Ascending aorta (tissue), 2 donors: ENCODE results near the gene STX8. TPM values are rescaled to one million over a fixed set of nuclear protein-coding genes. Genes with fewer than 3 reads are reported as not detected.

Experiments used
- DNase-seq, 2 donors: peaks; one replicate each; pipeline ENCODE4 v3.0.0-alpha.2; 2019; ENCODE audit warnings: low spot score in 2 of 2
- H3K27ac ChIP-seq, 2 donors: fragments of 200-600 bp; sonication (generic); one replicate each; pipeline ENCODE4 v1.5.1; 2016 to 2017; ENCODE audit warnings: mild to moderate bottlenecking in 1 of 2
- H3K27me3 ChIP-seq: fragments of 200-600 bp; sonication (generic); one replicate; pipeline ENCODE4 v1.5.1; 2017
- H3K36me3 ChIP-seq, 2 donors: fragments of 200-600 bp; sonication (generic); one replicate each; pipeline ENCODE4 v1.5.1; 2016
- H3K4me1 ChIP-seq, 2 donors: fragments of 200-600 bp; sonication (generic); one replicate each; pipeline ENCODE4 v1.5.1; 2016 to 2017; ENCODE audit warnings: mild to moderate bottlenecking in 1 of 2
- H3K4me3 ChIP-seq, 2 donors: fragments of 200-600 bp; sonication (generic); one replicate each; pipeline ENCODE4 v1.5.1; 2016 to 2017; ENCODE audit warnings: mild to moderate bottlenecking in 1 of 2
- H3K9me3 ChIP-seq, 2 donors: fragments of 200-600 bp; sonication (generic); one replicate each; pipeline ENCODE4 v1.5.1; 2016
- intact Hi-C: fragments of 100-400 bp; cut with DNase I; formaldehyde crosslinking; loops from one replicate; pipeline ENCODE4 v1.15.1; 2023
- total RNA-seq: library from RNA; depleted of rRNA; stranded (reverse); fragments of >200 nt; gene quantifications from one replicate; pipeline ENCODE4 v1.1.0, GENCODE V29; 2016
- TF ChIP-seq, protein P1 (sequence below), 3 experiments: fragments of 200-600 bp in 2 of 3; fragments of 450-650 bp in 1 of 3; sonication (generic) in 2 of 3; IDR thresholded peaks; one replicate each; pipeline ENCODE4 v1.5.1; 2016 to 2019; ENCODE audit warnings: antibody characterized with exemption in 3 of 3, mild to moderate bottlenecking in 1 of 3, moderate library complexity in 1 of 3

STX8 gene
- total RNA-seq, 1 donor from 2014 or later = 7.6 TPM

DNA sequence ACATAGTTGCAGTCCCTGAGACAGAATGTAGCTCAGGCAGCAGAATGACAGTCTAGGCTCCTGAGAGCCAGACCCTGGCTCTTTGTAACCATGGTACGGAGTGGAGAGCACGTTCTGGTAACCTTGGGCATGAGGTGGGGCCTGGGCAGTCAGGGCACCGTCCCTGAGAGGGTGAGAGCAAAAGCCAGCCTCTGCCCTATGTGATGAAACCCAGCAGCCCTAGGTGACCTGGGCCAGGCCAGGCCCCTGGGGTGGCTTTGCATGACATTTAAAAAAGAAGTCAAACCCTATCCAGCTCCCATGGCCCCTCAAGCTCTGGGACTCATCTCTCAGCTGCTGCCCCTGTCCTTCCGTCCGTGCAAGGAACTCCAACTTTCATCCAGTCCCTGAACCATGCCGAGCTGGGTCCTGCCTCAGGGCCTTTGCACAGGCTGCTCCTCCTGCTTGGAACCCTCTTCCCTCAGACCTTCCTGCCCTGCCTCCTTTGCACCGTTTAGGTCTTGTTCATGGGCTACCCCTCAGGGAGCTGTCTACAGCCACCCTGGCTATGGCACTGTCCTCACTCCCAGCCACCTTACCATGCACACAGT lies 365.7 kb downstream of the STX8 start:
- H3K27me3 ChIP-seq = no peaks in the 10 kb centered on the region
- intact Hi-C loops = no loop called here
- DNase-seq = no peak
- no peak overlapping the region for H3K4me3 ChIP-seq
- H3K4me1 ChIP-seq = peaks cover 7 to 10% of the 10 kb centered on the region in 2 donors
- H3K36me3 ChIP-seq = no peaks in the 10 kb centered on the region
- TF ChIP-seq, protein P1, sequence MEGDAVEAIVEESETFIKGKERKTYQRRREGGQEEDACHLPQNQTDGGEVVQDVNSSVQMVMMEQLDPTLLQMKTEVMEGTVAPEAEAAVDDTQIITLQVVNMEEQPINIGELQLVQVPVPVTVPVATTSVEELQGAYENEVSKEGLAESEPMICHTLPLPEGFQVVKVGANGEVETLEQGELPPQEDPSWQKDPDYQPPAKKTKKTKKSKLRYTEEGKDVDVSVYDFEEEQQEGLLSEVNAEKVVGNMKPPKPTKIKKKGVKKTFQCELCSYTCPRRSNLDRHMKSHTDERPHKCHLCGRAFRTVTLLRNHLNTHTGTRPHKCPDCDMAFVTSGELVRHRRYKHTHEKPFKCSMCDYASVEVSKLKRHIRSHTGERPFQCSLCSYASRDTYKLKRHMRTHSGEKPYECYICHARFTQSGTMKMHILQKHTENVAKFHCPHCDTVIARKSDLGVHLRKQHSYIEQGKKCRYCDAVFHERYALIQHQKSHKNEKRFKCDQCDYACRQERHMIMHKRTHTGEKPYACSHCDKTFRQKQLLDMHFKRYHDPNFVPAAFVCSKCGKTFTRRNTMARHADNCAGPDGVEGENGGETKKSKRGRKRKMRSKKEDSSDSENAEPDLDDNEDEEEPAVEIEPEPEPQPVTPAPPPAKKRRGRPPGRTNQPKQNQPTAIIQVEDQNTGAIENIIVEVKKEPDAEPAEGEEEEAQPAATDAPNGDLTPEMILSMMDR (IDR thresholded peaks at IDR 0.05) = no peak
- H3K9me3 ChIP-seq = no peaks in the 10 kb centered on the region
- H3K27ac ChIP-seq = no peak overlapping the region

DNA sequence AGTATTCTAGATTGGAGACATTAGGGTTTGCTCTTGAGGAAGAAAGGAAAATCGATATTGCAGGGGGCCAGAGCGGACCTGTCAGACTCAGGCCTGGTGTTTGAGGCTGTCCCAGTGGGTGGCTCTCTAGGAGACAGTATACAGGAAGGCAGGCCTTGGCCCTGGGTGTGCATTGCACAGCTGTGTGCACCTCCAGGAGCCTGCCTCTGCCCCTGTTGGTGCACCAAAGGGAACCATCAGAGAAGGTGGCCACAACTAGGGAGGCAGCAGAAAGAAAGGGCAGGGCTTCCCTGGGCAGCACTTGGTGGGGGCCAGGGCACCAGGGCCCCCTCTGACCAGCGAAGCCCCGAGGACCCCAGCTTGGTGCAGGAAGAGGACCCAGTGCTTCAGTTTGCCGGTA lies 366.3 kb downstream of the STX8 start:
- no peak for DNase-seq
- H3K27ac ChIP-seq = no peak overlapping the region
- no peak overlapping the region for H3K4me3 ChIP-seq
- H3K27me3 ChIP-seq = no peaks in the 10 kb centered on the region
- intact Hi-C loops = no loop called here
- H3K36me3 ChIP-seq = no peaks in the 10 kb centered on the region
- peaks cover 7 to 10% of the 10 kb centered on the region in 2 donors for H3K4me1 ChIP-seq
- no peaks in the 10 kb centered on the region for H3K9me3 ChIP-seq
- TF ChIP-seq, protein P1 (IDR thresholded peaks at IDR 0.05) = no peak

DNA sequence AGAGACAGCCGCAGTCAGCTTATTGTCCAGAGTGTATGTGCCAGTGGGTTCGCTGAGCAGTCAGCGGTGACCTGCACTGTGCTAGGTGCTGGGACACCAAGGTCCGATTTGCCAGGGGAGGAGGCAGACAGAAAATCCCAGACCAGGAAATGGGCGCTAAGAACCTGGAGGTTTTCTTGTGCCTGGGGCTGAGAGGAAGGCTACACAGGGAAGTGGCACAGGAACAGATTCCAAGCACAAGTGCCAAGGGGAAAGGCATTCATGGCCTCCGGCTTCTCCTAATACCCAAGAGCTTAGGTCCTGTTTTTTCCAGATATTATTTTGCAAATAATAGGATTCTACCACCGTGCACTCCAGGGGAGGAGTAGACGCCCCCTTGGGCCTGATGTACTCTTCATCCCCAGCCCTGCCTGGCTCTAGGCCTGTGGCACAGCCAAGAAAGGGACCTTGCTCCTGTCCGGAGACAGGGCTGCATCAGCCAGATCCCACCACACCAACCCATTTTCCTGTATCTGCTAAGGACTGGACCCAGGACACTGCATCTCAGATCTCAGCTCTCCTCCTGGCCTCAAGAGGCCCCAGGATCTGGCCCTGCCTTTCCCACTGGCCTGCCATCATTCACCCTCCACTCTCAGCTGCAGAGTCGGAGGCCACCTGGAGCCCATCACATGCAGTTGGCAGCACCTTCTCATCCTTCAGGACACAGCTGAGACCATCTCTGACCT lies 367.1 kb downstream of the STX8 start:
- no peaks in the 10 kb centered on the region for H3K27me3 ChIP-seq
- TF ChIP-seq, protein P1 (IDR thresholded peaks at IDR 0.05) = no peak
- intact Hi-C loops = no loop called here
- peaks cover 7 to 10% of the 10 kb centered on the region in 2 donors for H3K4me1 ChIP-seq
- DNase-seq = no peak
- H3K27ac ChIP-seq = no peak overlapping the region
- no peaks in the 10 kb centered on the region for H3K36me3 ChIP-seq
- no peak overlapping the region for H3K4me3 ChIP-seq
- no peaks in the 10 kb centered on the region for H3K9me3 ChIP-seq

DNA sequence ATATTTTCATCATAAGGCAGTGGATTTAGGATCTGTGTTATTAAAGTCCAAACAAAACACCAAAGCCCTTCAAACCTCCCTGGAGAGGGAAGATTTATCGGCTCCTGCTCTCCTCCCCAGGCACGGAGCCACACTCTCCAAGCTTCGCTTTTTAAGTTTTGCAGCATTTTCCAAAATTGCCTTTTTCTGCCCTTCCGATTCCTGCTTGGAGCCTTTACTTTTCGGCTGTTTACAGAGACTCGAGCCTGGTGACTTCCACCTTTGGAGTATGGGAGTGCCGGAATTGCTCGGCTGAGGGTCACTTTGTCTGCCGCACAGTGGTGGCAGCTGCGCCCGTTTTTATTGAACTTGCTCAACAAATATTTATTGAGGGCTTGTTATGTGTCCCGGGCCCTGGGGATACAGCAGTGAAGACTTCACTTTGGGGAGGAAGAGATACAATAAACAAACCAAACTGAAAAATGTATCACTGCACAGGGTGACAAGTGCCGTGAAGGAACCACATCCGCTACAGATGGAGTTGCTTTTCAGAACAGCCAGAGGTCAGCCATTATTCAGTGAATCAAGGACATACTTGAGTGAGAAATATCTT lies 368.8 kb downstream of the STX8 start:
- no peak for DNase-seq
- H3K9me3 ChIP-seq = no peaks in the 10 kb centered on the region
- TF ChIP-seq, protein P1 (IDR thresholded peaks at IDR 0.05) = no peak

DNA sequence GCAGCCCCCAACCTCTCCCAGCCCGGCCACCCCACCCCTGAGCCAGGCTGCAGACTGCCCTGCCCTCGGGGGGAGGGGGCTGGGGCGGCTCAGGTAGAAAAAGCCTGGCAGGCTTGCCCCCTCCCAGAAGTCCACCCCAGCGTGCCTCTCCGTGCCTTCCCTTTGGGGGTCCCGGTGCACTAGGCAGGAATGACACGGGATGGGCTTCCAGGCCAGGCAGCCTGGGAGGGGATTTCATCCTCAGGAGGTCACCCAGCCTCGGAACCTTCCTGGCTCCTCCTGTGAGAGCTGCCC lies 369.3 kb downstream of the STX8 start:
- intact Hi-C loops = no loop called here
- Histone ChIP-seq H3K4me1 (peaks cover 7 to 10% of the 10 kb centered on the region in 2 donors), H3K9me3 (no peaks in the 10 kb centered on the region), H3K4me3 (peak overlapping the region in 1 of 2 donors; percentile 45), H3K36me3 (no peaks in the 10 kb centered on the region), H3K27ac (peak overlapping the region in 1 of 2 donors; percentile 51), H3K27me3 (no peaks in the 10 kb centered on the region)
- no peak for DNase-seq
- TF ChIP-seq, protein P1 (IDR thresholded peaks at IDR 0.05) = no peak

More for the DNA sequence above, 368.8 kb downstream of the STX8 start:
- H3K36me3 ChIP-seq = no peaks in the 10 kb centered on the region
- peak overlapping the region in 1 of 2 donors; percentile 51 for H3K27ac ChIP-seq
- H3K27me3 ChIP-seq = no peaks in the 10 kb centered on the region
- peak overlapping the region in 1 of 2 donors; percentile 45 for H3K4me3 ChIP-seq
- peaks cover 7 to 10% of the 10 kb centered on the region in 2 donors for H3K4me1 ChIP-seq
- intact Hi-C loops = no loop called here
